ENCODE data around the gene DIP2A. TPM values are rescaled to one million over a fixed set of nuclear protein-coding genes. Genes with fewer than 3 reads are reported as not detected.

The DIP2A gene
- total RNA-seq, 2 experiments from 2014 or later, result 32.0 to 35.3 TPM

DNA sequence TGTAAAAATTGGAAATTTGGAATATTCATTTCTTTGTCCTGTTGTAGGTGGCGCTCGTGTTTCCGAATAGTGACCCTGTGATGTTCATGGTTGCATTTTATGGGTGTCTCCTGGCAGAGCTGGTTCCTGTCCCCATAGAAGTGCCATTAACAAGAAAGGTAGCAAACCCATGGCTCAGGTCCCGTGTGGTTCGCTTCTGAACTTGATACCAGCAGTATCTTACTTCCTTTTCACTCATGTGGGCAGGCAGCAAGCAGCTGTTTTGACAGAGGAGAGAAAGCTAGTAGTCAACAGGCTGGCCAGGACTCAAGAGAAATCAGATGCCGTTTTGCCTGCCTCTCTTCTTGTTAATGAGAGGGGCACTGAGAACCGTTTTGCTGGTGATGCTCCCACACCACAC lies 73.4 kb downstream of the DIP2A start:
- H3K4me1 Mint-ChIP-seq (ENCODE audit: low read depth), result peaks cover 4% of the 10 kb centered on the region
- no peaks in the 10 kb centered on the region for H3K9me3 Mint-ChIP-seq
- H3K36me3 Mint-ChIP-seq, result peaks cover 20% of the 10 kb centered on the region
- no peak overlapping the region for H3K4me3 Mint-ChIP-seq
- ChIA-PET POLR2A (no interaction called here), CTCF (interaction anchor here (0.7 to 1.8 kb wide), 3 partner anchors 23 to 107 kb away, joined by 3 to 6 read pairs (median 4); no protein-coding TSS in a partner anchor)
- no peak overlapping the region for H3K27ac Mint-ChIP-seq
- DNase-seq, result no peak
- intact Hi-C loops (cut with micrococcal nuclease), result no loop called here
- no peaks in the 10 kb centered on the region for H3K27me3 Mint-ChIP-seq

DNA sequence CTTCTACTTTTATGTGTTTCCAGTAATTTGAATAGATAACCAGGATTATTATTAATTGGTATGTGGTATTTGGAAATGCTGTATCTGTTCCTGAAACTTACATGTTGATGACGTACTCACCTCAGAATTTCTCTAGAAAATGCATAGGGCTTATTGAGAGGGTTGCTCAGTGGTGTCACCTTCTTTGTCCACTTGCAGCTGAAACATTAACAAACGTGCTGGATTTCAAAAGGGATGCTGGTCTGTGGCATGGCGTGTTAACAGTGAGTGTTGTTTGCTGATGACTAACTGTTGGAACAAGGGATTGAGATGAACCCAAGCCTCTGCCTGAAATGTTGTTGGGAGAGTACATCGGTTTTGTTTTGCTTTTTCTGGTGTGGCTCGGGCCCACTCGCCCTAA lies 78.3 kb downstream of the DIP2A start:
- Mint-ChIP-seq H3K9me3 (no peaks in the 10 kb centered on the region), H3K27me3 (no peaks in the 10 kb centered on the region), H3K36me3 (peaks cover 16% of the 10 kb centered on the region), H3K27ac (no peak overlapping the region), H3K4me3 (no peak overlapping the region), H3K4me1 (ENCODE audit: low read depth) (peaks cover 3% of the 10 kb centered on the region)
- DNase-seq, result no peak
- CTCF ChIA-PET, result interaction anchor here (0.6 kb wide), 1 partner anchor 12 kb away, joined by 3 read pairs; no protein-coding TSS in a partner anchor
- POLR2A ChIA-PET, result no interaction called here
- intact Hi-C loops (cut with micrococcal nuclease), result no loop called here

DNA sequence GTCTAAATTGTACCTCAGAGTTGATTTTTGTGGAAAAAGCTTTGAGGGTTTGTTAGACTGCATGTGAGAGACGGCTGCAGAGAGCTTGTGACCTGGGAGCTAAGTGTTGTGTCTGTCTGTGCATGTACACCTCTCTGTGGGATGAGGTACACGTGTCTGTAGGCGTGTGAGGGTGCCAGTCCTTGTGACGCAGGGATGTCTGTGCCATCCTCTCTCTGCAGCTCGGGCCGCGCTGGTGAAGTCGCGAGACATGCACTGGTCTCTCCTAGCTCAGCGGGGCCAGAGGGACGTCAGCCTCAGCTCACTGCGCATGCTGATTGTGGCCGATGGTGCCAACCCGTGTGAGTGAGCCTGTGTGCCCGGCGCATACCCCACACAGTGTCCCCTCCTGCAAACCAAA lies 79.6 kb downstream of the DIP2A start:
- peaks cover 18% of the 10 kb centered on the region for H3K36me3 Mint-ChIP-seq
- no peaks in the 10 kb centered on the region for H3K27me3 Mint-ChIP-seq
- intact Hi-C loops (cut with micrococcal nuclease), result no loop called here
- ChIA-PET POLR2A (interaction anchor here (1.1 kb wide), 1 partner anchor 98 kb away, joined by 3 read pairs; the partner anchor contains the start of gene PRMT2), CTCF (no interaction called here)
- H3K27ac Mint-ChIP-seq, result no peak overlapping the region
- DNase-seq, result no peak
- no peak overlapping the region for H3K4me3 Mint-ChIP-seq
- H3K9me3 Mint-ChIP-seq, result no peaks in the 10 kb centered on the region
- no peaks in the 10 kb centered on the region for H3K4me1 Mint-ChIP-seq (ENCODE audit: low read depth)

DNA sequence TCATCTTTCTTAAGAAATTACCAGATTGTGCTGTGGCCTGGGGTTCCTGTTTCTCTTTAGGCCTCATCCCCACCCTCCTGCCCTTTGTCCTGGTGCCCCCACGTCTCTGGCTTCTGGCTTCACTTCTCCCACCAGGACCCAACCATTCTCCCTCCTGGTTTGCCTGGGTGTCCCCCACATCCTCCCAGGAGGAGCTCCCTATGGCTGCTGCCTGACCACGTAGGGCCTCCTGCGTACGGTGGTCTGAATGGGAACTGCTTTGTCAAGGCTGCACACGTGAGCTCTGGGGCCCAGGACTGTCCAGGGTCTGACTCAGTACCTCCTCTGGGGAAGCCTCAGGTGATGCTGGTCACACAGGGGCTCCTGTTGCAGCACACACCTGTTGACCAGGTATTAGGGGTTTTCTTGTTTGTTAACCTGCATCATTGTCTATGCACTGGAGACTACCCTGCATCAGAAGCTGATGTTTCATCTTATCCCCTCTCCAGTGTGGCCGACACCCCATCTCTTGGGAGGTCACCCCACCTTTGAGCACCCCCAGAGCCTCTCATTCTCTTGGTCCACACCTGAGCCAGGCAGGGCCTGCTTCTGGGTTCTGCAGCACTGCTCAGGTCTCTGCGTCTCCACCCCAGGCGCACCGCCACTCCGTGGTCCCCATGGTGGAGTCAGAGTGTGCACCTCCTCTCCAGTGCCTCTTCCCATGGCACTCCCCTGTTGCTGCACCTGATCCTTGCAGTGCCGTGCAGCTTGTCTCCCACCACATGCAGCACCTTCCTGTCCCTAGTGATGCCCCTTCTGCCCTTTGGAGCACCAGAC lies 80.4 kb downstream of the DIP2A start:
- no peak for DNase-seq
- Mint-ChIP-seq H3K27me3 (no peaks in the 10 kb centered on the region), H3K9me3 (no peaks in the 10 kb centered on the region), H3K4me3 (no peak overlapping the region), H3K4me1 (ENCODE audit: low read depth) (peaks cover 4% of the 10 kb centered on the region), H3K27ac (no peak overlapping the region), H3K36me3 (peaks cover 23% of the 10 kb centered on the region)
- POLR2A ChIA-PET, result interaction anchor here (1.1 kb wide), 1 partner anchor 97 kb away, joined by 3 read pairs; the partner anchor contains the start of gene PRMT2
- CTCF ChIA-PET, result no interaction called here
- intact Hi-C loops (cut with micrococcal nuclease), result no loop called here

DNA sequence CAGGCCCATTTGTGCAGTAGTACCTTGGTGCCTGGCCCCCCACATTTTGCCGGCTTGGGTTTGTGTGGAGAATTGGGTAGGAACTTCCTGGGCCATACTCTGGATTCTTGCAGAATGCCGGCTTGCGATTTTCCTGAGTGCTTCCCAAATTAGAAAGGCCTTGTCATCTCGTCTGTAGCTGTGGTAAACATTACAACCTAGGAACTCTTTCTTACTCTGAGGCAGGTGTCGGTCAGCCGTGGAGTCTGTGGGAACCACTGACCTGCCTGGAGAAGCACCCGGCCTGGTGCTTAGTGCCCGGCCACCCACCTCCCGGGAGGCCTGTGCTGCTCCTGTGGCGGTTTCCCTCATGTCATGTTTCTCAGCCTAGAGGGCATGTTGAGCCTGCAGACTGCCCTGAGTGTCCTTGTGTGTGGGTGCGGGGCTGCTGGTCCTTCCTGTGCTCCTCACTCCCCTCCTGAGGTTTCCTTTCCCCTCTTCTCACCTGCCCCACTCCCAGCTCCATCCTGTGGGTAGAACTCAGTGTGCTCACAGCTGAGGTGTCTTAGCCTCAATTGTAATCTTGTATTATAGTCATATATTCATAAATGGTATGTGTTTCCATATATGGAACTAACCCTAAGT lies 81.5 kb downstream of the DIP2A start:
- ChIA-PET CTCF (no interaction called here), POLR2A (no interaction called here)
- Mint-ChIP-seq H3K36me3 (peaks cover 27% of the 10 kb centered on the region), H3K27me3 (no peaks in the 10 kb centered on the region), H3K4me1 (ENCODE audit: low read depth) (peaks cover 11% of the 10 kb centered on the region), H3K27ac (no peak overlapping the region), H3K9me3 (no peaks in the 10 kb centered on the region), H3K4me3 (no peak overlapping the region)
- intact Hi-C loops (cut with micrococcal nuclease), result no loop called here
- DNase-seq, result no peak

DNA sequence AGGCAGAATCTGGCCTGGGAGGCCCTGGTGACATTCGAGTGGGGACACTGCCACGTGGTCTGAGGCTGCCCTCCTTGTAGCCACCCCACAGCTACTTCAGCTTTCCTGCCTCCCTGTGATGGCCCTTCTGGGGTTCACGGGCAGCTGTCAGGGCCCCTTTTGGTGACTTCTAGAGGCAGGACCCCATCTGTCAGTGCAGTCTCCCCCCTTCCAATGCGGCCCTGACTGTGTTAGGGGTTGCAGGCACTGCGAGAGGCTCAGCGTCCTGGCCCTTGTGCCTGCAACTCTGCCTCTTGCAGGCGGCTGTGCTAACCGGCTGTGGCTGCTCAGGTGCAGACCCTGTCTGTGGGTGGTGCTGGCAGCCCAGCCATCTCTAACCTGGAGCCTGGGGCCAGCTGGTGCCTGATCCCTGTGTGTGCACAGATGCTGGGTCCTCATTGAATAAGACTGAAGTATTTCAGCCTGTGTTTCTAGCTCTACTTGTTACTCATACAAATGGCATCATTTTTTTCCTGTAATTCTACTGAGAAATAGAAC lies 84.0 kb downstream of the DIP2A start:
- H3K27ac Mint-ChIP-seq, result no peak overlapping the region
- POLR2A ChIA-PET, result no interaction called here

DNA sequence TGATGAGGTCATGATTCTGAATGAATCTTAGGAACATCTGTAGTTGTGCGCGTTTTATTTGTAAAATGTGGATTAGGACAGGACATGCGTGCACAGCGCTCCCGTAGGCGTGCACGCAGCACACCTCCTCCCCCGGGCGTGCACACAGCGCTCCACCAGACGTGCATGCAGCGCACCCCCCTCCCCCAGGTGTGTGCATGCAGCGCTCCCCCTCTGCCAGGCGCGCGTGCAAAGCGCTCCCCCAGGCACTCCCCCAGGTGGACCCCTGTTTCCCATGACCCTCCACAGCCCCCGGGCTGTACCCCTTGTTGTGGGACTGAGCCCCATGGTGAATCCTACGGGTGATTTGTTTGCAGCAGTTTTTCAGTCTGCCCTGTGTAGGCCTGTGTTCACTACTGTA lies 84.6 kb downstream of the DIP2A start:
- ChIA-PET CTCF (no interaction called here), POLR2A (no interaction called here)
- Mint-ChIP-seq H3K27ac (no peak overlapping the region), H3K36me3 (peaks cover 28% of the 10 kb centered on the region), H3K9me3 (no peaks in the 10 kb centered on the region), H3K4me3 (no peak overlapping the region), H3K27me3 (no peaks in the 10 kb centered on the region), H3K4me1 (ENCODE audit: low read depth) (peaks cover 11% of the 10 kb centered on the region)
- DNase-seq, result no peak
- intact Hi-C loops (cut with micrococcal nuclease), result no loop called here

More for the DNA sequence above, 84.0 kb downstream of the DIP2A start:
- Mint-ChIP-seq H3K36me3 (peaks cover 27% of the 10 kb centered on the region), H3K27me3 (no peaks in the 10 kb centered on the region), H3K4me3 (no peak overlapping the region), H3K4me1 (ENCODE audit: low read depth) (peaks cover 11% of the 10 kb centered on the region), H3K9me3 (no peaks in the 10 kb centered on the region)
- CTCF ChIA-PET, result no interaction called here
- DNase-seq, result no peak
- intact Hi-C loops (cut with micrococcal nuclease), result no loop called here

DNA sequence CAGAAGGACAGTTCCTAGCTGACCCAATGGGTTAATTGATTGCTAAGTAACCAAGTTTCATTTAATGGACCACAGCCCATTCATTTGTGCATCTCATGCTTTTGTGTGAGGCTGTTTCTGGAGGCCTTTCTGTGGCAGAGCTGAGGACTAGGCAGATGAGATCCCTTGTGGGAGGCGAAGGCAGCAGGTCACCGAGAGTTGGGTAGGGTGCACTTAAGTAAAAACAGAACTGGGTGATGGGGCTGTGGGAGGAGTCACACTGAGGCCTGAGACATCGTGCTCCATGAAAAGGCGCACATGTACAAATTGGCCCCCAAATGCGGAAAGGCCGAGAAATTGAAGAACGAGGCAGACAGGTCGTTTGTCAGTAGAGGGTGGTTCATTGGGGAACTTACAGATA lies 85.3 kb downstream of the DIP2A start:
- Mint-ChIP-seq H3K27me3 (no peaks in the 10 kb centered on the region), H3K27ac (no peak overlapping the region), H3K4me3 (no peak overlapping the region), H3K4me1 (ENCODE audit: low read depth) (peaks cover 11% of the 10 kb centered on the region), H3K36me3 (peaks cover 28% of the 10 kb centered on the region), H3K9me3 (no peaks in the 10 kb centered on the region)
- ChIA-PET POLR2A (no interaction called here), CTCF (no interaction called here)
- DNase-seq, result no peak
- intact Hi-C loops (cut with micrococcal nuclease), result no loop called here

DNA sequence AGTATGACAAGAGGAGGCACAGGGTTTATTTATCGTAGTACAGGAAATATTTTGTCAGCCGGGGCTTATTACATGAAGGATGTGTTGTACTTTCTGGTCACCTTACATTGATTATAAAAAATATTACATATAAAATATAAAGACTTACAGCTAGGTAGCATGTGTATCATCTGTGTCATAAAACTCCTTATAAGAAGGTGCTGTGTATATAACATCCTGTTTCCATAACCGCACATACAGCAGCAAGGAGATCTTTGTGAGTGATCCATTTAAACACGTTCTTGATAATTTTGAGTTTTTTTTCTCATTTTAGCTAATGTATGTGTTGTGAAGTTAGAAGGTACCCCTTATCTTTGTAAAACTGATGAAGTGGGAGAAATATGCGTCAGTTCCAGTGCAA lies 86.1 kb downstream of the DIP2A start:
- intact Hi-C loops (cut with micrococcal nuclease), result no loop called here
- Mint-ChIP-seq H3K4me3 (no peak overlapping the region), H3K9me3 (no peaks in the 10 kb centered on the region), H3K27ac (no peak overlapping the region), H3K27me3 (no peaks in the 10 kb centered on the region), H3K4me1 (ENCODE audit: low read depth) (peaks cover 15% of the 10 kb centered on the region), H3K36me3 (peaks cover 27% of the 10 kb centered on the region)
- CTCF ChIA-PET, result no interaction called here
- no peak for DNase-seq
- POLR2A ChIA-PET, result no interaction called here

DNA sequence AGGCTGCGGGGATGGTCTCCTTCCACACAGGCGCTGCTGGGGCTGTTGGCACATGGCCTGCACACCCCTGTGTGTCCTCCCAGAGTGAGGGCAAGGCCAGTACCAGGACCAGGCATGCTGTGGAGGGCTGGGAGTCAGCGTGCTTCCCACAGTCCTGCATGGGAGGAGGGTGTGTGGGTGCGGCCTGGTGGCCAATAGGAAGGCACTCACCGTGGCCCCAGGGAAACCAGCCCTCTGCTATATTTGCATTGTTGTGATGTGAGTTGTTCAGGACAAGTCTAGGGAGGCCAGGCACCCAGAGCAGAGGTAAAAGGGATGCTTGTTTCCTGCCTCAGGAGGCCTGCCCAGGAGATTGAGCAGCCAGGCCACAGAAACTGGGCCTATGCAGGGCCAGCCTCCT lies 86.7 kb downstream of the DIP2A start:
- Mint-ChIP-seq H3K4me3 (no peak overlapping the region), H3K27me3 (no peaks in the 10 kb centered on the region), H3K4me1 (ENCODE audit: low read depth) (peaks cover 19% of the 10 kb centered on the region), H3K27ac (no peak overlapping the region), H3K9me3 (no peaks in the 10 kb centered on the region), H3K36me3 (peaks cover 27% of the 10 kb centered on the region)
- intact Hi-C loops (cut with micrococcal nuclease), result no loop called here
- ChIA-PET CTCF (no interaction called here), POLR2A (no interaction called here)
- no peak for DNase-seq

DNA sequence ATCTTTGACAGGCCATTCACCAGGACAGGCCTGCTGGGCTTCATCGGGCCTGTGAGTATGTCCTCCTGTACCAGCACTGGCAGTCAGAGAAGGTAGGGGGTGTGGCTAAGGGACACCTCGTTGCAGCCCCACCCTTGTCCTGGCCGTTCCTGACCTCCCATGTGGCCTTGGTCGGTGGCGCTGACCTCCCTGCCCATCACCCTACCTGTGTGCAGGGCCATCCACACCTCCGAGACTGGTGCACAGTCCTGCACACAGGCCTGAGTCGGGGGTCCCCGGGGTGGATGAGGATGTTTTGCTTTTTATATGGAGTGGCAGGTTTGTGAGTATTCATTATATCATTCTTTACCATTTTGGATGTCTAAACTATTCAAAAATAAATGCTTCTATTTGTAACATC lies 87.2 kb downstream of the DIP2A start:
- no peak overlapping the region for H3K27ac Mint-ChIP-seq
- POLR2A ChIA-PET, result no interaction called here

DNA sequence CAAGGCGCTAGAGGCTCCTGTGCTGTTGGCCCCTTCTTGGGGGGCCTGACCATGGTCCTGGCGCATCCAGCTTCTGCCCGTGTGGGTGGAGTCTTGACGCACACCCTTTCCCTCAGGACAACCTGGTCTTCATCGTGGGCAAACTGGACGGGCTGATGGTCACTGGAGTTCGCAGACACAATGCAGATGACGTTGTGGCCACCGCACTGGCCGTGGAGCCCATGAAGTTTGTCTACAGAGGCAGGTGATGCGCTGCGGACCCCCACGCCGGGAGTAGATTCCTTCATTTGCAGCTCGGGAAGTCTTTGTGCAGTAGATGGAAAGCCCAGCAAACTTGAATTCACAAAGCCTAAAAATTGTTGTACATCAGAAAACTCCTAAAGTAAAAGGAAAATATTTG lies 88.1 kb downstream of the DIP2A start:
- H3K36me3 Mint-ChIP-seq, result peaks cover 27% of the 10 kb centered on the region
- no peak overlapping the region for H3K27ac Mint-ChIP-seq
- no peak for DNase-seq
- POLR2A ChIA-PET, result no interaction called here
- intact Hi-C loops (cut with micrococcal nuclease), result no loop called here
- H3K9me3 Mint-ChIP-seq, result no peaks in the 10 kb centered on the region
- H3K27me3 Mint-ChIP-seq, result no peaks in the 10 kb centered on the region
- H3K4me3 Mint-ChIP-seq, result no peak overlapping the region
- CTCF ChIA-PET, result no interaction called here
- H3K4me1 Mint-ChIP-seq (ENCODE audit: low read depth), result peaks cover 33% of the 10 kb centered on the region

More for the DNA sequence above, 87.2 kb downstream of the DIP2A start:
- CTCF ChIA-PET, result no interaction called here
- Mint-ChIP-seq H3K4me3 (no peak overlapping the region), H3K4me1 (ENCODE audit: low read depth) (peaks cover 24% of the 10 kb centered on the region), H3K27me3 (no peaks in the 10 kb centered on the region), H3K36me3 (peaks cover 27% of the 10 kb centered on the region), H3K9me3 (no peaks in the 10 kb centered on the region)
- intact Hi-C loops (cut with micrococcal nuclease), result no loop called here
- DNase-seq, result no peak

Data from activated CD4-positive, alpha-beta memory T cell treated with anti-CD3 and anti-CD28 coated beads for 36 hours (primary cell).